CD4-positive, alpha-beta T cell treated with Interleukin-1 beta for 1 hour (primary cell): ENCODE measurements around the gene PANK1.

ENCODE experiments used
- DNase-seq, 2 donors: peaks; one replicate each; pipeline ENCODE4 v3.0.0-alpha.2; 2020 to 2022

The PANK1 gene

GRCh38 chr10:89644967-89645741 lies at the start of gene PANK1:
Gene PANK1, minus strand, starts transcription at chr10:89645242. Its CDS starts 351 bp downstream, at chr10:89644891.
- peak; percentile 66 to 71 for DNase-seq

- DNase-seq, result no peak
Measured at GRCh38 chr10:89693176-89693575, 48.1 kb upstream of the PANK1 start.

- no peak for DNase-seq
Measured at GRCh38 chr10:89692416-89692815, 47.4 kb upstream of the PANK1 start.

GRCh38 chr10:89690027-89690426 lies 45.0 kb upstream of the PANK1 start:
- no peak for DNase-seq

- DNase-seq, result no peak
Measured at GRCh38 chr10:89685936-89686335, 40.9 kb upstream of the PANK1 start.

GRCh38 chr10:89684604-89685003 lies 39.6 kb upstream of the PANK1 start:
- DNase-seq, result peak in 1 of 2 donors; percentile 21

- DNase-seq, result no peak
Measured at GRCh38 chr10:89683883-89684282, 38.8 kb upstream of the PANK1 start.

- DNase-seq, result no peak
Measured at GRCh38 chr10:89679986-89680385, 34.9 kb upstream of the PANK1 start.

- no peak for DNase-seq
Measured at GRCh38 chr10:89677341-89677740, 32.3 kb upstream of the PANK1 start.

- no peak for DNase-seq
Measured at GRCh38 chr10:89670926-89671325, 25.9 kb upstream of the PANK1 start.

- no peak for DNase-seq
Measured at GRCh38 chr10:89669985-89670384, 24.9 kb upstream of the PANK1 start.

- DNase-seq, result no peak
Measured at GRCh38 chr10:89668386-89669071, 23.5 kb upstream of the PANK1 start.

- no peak for DNase-seq
Measured at GRCh38 chr10:89666138-89666537, 21.1 kb upstream of the PANK1 start.

- DNase-seq, result no peak
Measured at GRCh38 chr10:89665302-89665701, 20.3 kb upstream of the PANK1 start.

- DNase-seq, result no peak
Measured at GRCh38 chr10:89664203-89664602, 19.2 kb upstream of the PANK1 start.

- no peak for DNase-seq
Measured at GRCh38 chr10:89663144-89663543, 18.1 kb upstream of the PANK1 start.

GRCh38 chr10:89662596-89662995 lies 17.6 kb upstream of the PANK1 start:
- no peak for DNase-seq

GRCh38 chr10:89659143-89660131 lies 14.4 kb upstream of the PANK1 start:
- no peak for DNase-seq

- DNase-seq, result no peak
Measured at GRCh38 chr10:89657302-89657701, 12.3 kb upstream of the PANK1 start.

GRCh38 chr10:89655722-89656121 lies 10.7 kb upstream of the PANK1 start:
- no peak for DNase-seq

GRCh38 chr10:89653410-89653869 lies 8.4 kb upstream of the PANK1 start:
- no peak for DNase-seq

GRCh38 chr10:89652806-89653370 lies 7.8 kb upstream of the PANK1 start:
- DNase-seq, result no peak
